OCI-LY1 (cell line): ENCODE results near the gene ZMYND19.

Experiments used
- CTCF ChIP-seq: fragments of 200-600 bp; sonication (generic), shearing (Covaris generic); IDR thresholded peaks from 2 replicates; pipeline ENCODE4 v1.5.1; 2017; ENCODE audit warnings: mild to moderate bottlenecking, antibody characterized with exemption, low read length, moderate library complexity, mixed read lengths
- EZH2 ChIP-seq: fragments of 200-600 bp; sonication (generic), shearing (Covaris generic); IDR thresholded peaks from 2 replicates; pipeline ENCODE4 v1.8.0; 2017; ENCODE audit warnings: borderline replicate concordance, mixed run types, mild to moderate bottlenecking, antibody characterized with exemption, low read length, moderate library complexity, mixed read lengths

- no peak for TF ChIP-seq CTCF
- no peak for TF ChIP-seq EZH2
Observed at GRCh38 chr9:137592767-137593166, 2.5 kb upstream of the ZMYND19 start.
